Endothelial cell of umbilical vein (primary cell): ENCODE data around the gene CMTM6.

ENCODE experiments used
- MYC ChIP-seq: IDR thresholded peaks from one replicate; pipeline ENCODE4 v1.6.1; 2011; ENCODE audit warnings: mild to moderate bottlenecking, low read depth, low read length
- POLR2A ChIP-seq: IDR thresholded peaks from 2 replicates; pipeline ENCODE4 v1.6.1; 2012; ENCODE audit warnings: low read depth, mild to moderate bottlenecking, control low read depth, low read length

GRCh38 chr3:32455609-32456428 is 46.8 kb downstream of the CMTM6 start:
- no peak for TF ChIP-seq MYC
- TF ChIP-seq POLR2A = no peak
